Measurements from ENCODE around the gene MYO18A.

The MYO18A gene

GRCh38 chr17:29089601-29090044 is 90.6 kb downstream of the MYO18A start:
- TF ChIP-seq GATA2 (IDR thresholded peaks at IDR 0.05; ENCODE audit: low read depth, low read length), result no peak
- no peak for TF ChIP-seq GATA3 (IDR thresholded peaks at IDR 0.05; ENCODE audit: low read depth, low read length)

- TF ChIP-seq GATA3 (IDR thresholded peaks at IDR 0.05; ENCODE audit: low read depth, low read length), result no peak
- TF ChIP-seq GATA2 (IDR thresholded peaks at IDR 0.05; ENCODE audit: low read depth, low read length), result no peak
These were observed 93.4 kb downstream of the MYO18A start for GRCh38 chr17:29086628-29087332.

- TF ChIP-seq GATA3 (IDR thresholded peaks at IDR 0.05; ENCODE audit: low read depth, low read length) (no peak), GATA2 (IDR thresholded peaks at IDR 0.05; ENCODE audit: low read depth, low read length) (no peak)
These were observed 95.0 kb downstream of the MYO18A start for GRCh38 chr17:29085223-29085622.

- TF ChIP-seq GATA3 (IDR thresholded peaks at IDR 0.05; ENCODE audit: low read depth, low read length) (no peak), GATA2 (IDR thresholded peaks at IDR 0.05; ENCODE audit: low read depth, low read length) (no peak)
These were observed 95.6 kb downstream of the MYO18A start for GRCh38 chr17:29084541-29085146.

- no peak for TF ChIP-seq GATA2 (IDR thresholded peaks at IDR 0.05; ENCODE audit: low read depth, low read length)
- no peak for TF ChIP-seq GATA3 (IDR thresholded peaks at IDR 0.05; ENCODE audit: low read depth, low read length)
These were observed 99.2 kb downstream of the MYO18A start for GRCh38 chr17:29080965-29081364.

GRCh38 chr17:29080323-29080722 is 99.9 kb downstream of the MYO18A start:
- TF ChIP-seq GATA2 (IDR thresholded peaks at IDR 0.05; ENCODE audit: low read depth, low read length) (no peak), GATA3 (IDR thresholded peaks at IDR 0.05; ENCODE audit: low read depth, low read length) (no peak)

- TF ChIP-seq GATA3 (IDR thresholded peaks at IDR 0.05; ENCODE audit: low read depth, low read length) (no peak), GATA2 (IDR thresholded peaks at IDR 0.05; ENCODE audit: low read depth, low read length) (no peak)
These were observed 100.3 kb downstream of the MYO18A start for GRCh38 chr17:29079887-29080286.

GRCh38 chr17:29079433-29079832 is 100.8 kb downstream of the MYO18A start:
- TF ChIP-seq GATA2 (IDR thresholded peaks at IDR 0.05; ENCODE audit: low read depth, low read length) (no peak), GATA3 (IDR thresholded peaks at IDR 0.05; ENCODE audit: low read depth, low read length) (no peak)

GRCh38 chr17:29078183-29079045 is 101.8 kb downstream of the MYO18A start:
- TF ChIP-seq GATA3 (IDR thresholded peaks at IDR 0.05; ENCODE audit: low read depth, low read length), result no peak
- TF ChIP-seq GATA2 (IDR thresholded peaks at IDR 0.05; ENCODE audit: low read depth, low read length), result no peak

GRCh38 chr17:29077320-29077719 is 102.9 kb downstream of the MYO18A start:
- no peak for TF ChIP-seq GATA3 (IDR thresholded peaks at IDR 0.05; ENCODE audit: low read depth, low read length)
- TF ChIP-seq GATA2 (IDR thresholded peaks at IDR 0.05; ENCODE audit: low read depth, low read length), result no peak

GRCh38 chr17:29076722-29077121 is 103.5 kb downstream of the MYO18A start:
- no peak for TF ChIP-seq GATA3 (IDR thresholded peaks at IDR 0.05; ENCODE audit: low read depth, low read length)
- no peak for TF ChIP-seq GATA2 (IDR thresholded peaks at IDR 0.05; ENCODE audit: low read depth, low read length)

- no peak for TF ChIP-seq GATA2 (IDR thresholded peaks at IDR 0.05; ENCODE audit: low read depth, low read length)
- no peak for TF ChIP-seq GATA3 (IDR thresholded peaks at IDR 0.05; ENCODE audit: low read depth, low read length)
These were observed 104.1 kb downstream of the MYO18A start for GRCh38 chr17:29076087-29076486.

GRCh38 chr17:29074488-29074887 is 105.7 kb downstream of the MYO18A start:
- TF ChIP-seq GATA2 (IDR thresholded peaks at IDR 0.05; ENCODE audit: low read depth, low read length), result no peak
- no peak for TF ChIP-seq GATA3 (IDR thresholded peaks at IDR 0.05; ENCODE audit: low read depth, low read length)

- TF ChIP-seq GATA3 (IDR thresholded peaks at IDR 0.05; ENCODE audit: low read depth, low read length) (no peak), GATA2 (IDR thresholded peaks at IDR 0.05; ENCODE audit: low read depth, low read length) (no peak)
These were observed 106.7 kb downstream of the MYO18A start for GRCh38 chr17:29073520-29073919.

Measured in SH-SY5Y (cell line).